Ovary (tissue), 9 donors: ENCODE results near the gene PNMA8A. TPM values are rescaled to one million over a fixed set of nuclear protein-coding genes. Genes with fewer than 3 reads are reported as not detected.
"Not testable (repeated sequence)": the region's sequence is repeated elsewhere in the genome, so short reads cannot be mapped to it uniquely, and the experiment has no call there.

Experiments
- DNase-seq, 5 donors: peaks; one replicate each; pipeline ENCODE4 v3.0.0-alpha.2; 2019 to 2020
- H3K27ac ChIP-seq, 2 donors: fragments of 200-600 bp; one replicate each; pipeline versions ENCODE4 v1.5.1 to v1.8.0; 2019 to 2022
- H3K27me3 ChIP-seq: fragments of 200-600 bp; one replicate; pipeline ENCODE4 v1.8.0; 2022
- H3K36me3 ChIP-seq: fragments of 200-600 bp; sonication (generic); one replicate; pipeline ENCODE4 v1.5.1; 2019
- H3K4me1 ChIP-seq: one replicate; pipeline ENCODE4 v1.8.1; 2013; ENCODE audit warnings: mild to moderate bottlenecking, moderate library complexity; ENCODE audit not compliant: insufficient read depth
- H3K4me3 ChIP-seq: fragments of 200-600 bp; sonication (generic); one replicate; pipeline ENCODE4 v1.5.1; 2017
- H3K9me3 ChIP-seq, 2 donors: fragments of 200-600 bp in 1 of 2; sonication (generic) in 1 of 2; one replicate each; pipeline versions ENCODE4 v1.5.1 to v1.8.1; 2013 to 2019; ENCODE audit warnings: mild to moderate bottlenecking in 1 of 2, moderate library complexity in 1 of 2
- EP300 ChIP-seq: sonication (generic); formaldehyde crosslinking; IDR thresholded peaks from one replicate; pipeline ENCODE4 v1.6.1; 2017; ENCODE audit warnings: antibody characterized with exemption
- POLR2A ChIP-seq: fragments of 450-650 bp; IDR thresholded peaks from one replicate; pipeline ENCODE4 v1.6.1; 2017; ENCODE audit warnings: antibody characterized with exemption, mild to moderate bottlenecking, moderate library complexity
- WGBS, 3 donors: extraction: QIAGEN DNeasy Blood & Tissue Kit in 1 of 3; methylation state at CpG; one replicate each; pipeline versions ENCODE4 v1.1.5 to v1.1.7; 2013 to 2017; 5-methylcytosine and 5-hydroxymethylcytosine counted together
- intact Hi-C, 4 donors: fragments of 100-400 bp; cut with DNase I; formaldehyde crosslinking; loops; one replicate each; pipeline versions ENCODE4 v1.11.0 to v1.15.1; 2022 to 2023
- polyA plus RNA-seq, 2 donors: library from polyadenylated mRNA; stranded (reverse); fragments of 200-250 nt in 1 of 2; fragments of 350-450 nt in 1 of 2; fragmentation: Illumina TruSeq in 1 of 2; extraction: RNeasy Lipid Tissue Mini Kit (QIAGEN cat#74804) in 1 of 2; gene quantifications; one replicate each; pipeline ENCODE4 v1.2.3, GENCODE V29; 2013 to 2014
- total RNA-seq, 7 donors: library from RNA; depleted of rRNA in 2 of 7; stranded (reverse); fragments of >200 nt in 2 of 7; fragmentation: NEBNext Ultra II Directional in 3 of 7; extraction: Animal tissue kit (Norgen Biotek cat#: 25700) in 3 of 7; gene quantifications; one replicate each; pipeline versions ENCODE4 v1.1.0 to v1.2.4, GENCODE V29; 2016 to 2023
- TF ChIP-seq, protein P1 (sequence below), 3 donors: fragments of 450-650 bp in 2 of 3; fragments of 200-600 bp in 1 of 3; IDR thresholded peaks; one replicate each; pipeline versions ENCODE4 v1.5.1 to v1.8.0; 2016 to 2022; ENCODE audit warnings: antibody characterized with exemption in 3 of 3, mild to moderate bottlenecking in 1 of 3
- donor health status: DM: no; HTN: no; CAD: no; lungs with moderate emphysema.
- donor health status: DM: no; HTN: no; CAD: no.
- donor health status: Bipolar disorder and iron deficiency.
- donor health status: DM: yes; HTN: yes; CAD: no.
- donor health status: DM: no; HTN: no; CAD: no.
- donor health status: DM: yes; HTN: yes; CAD: no.

Gene PNMA8A
- total and polyA plus RNA-seq, 9 donors, result 8.8 to 35.3 (median 32.4) TPM

DNA sequence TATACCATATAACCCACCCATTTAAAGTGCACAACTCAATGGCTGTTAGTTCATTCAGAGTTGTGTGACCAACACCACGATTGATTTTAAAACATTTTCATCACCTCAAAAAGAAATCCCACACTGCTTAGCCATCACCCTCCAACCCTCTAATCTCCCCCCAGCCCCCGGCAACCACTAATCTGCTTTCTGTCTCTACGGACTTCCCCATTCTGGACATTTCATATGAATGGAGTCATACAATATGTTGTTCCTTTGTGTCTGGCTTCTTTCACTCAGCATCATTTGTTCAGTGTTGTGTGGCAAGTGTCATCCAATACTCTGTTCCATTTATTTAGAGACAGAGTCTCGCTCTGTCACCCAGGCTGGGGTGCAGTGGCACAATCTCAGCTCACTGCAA, 28.3 kb upstream of the PNMA8A start:
- Histone ChIP-seq H3K27ac (no peak overlapping the region), H3K4me3 (no peak overlapping the region), H3K9me3 (no peaks in the 10 kb centered on the region), H3K27me3 (no peaks in the 10 kb centered on the region), H3K4me1 (no peaks in the 10 kb centered on the region), H3K36me3 (no peaks in the 10 kb centered on the region)
- intact Hi-C loops, result no loop called here
- no peak for TF ChIP-seq EP300
- TF ChIP-seq, protein P1, sequence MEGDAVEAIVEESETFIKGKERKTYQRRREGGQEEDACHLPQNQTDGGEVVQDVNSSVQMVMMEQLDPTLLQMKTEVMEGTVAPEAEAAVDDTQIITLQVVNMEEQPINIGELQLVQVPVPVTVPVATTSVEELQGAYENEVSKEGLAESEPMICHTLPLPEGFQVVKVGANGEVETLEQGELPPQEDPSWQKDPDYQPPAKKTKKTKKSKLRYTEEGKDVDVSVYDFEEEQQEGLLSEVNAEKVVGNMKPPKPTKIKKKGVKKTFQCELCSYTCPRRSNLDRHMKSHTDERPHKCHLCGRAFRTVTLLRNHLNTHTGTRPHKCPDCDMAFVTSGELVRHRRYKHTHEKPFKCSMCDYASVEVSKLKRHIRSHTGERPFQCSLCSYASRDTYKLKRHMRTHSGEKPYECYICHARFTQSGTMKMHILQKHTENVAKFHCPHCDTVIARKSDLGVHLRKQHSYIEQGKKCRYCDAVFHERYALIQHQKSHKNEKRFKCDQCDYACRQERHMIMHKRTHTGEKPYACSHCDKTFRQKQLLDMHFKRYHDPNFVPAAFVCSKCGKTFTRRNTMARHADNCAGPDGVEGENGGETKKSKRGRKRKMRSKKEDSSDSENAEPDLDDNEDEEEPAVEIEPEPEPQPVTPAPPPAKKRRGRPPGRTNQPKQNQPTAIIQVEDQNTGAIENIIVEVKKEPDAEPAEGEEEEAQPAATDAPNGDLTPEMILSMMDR (IDR thresholded peaks at IDR 0.05), result no peak
- TF ChIP-seq POLR2A, result no peak
- DNase-seq, result no peak
- 78 to 83% (median 79%) methylated on average over 4 of the region's 4 CpGs for WGBS, 3 donors

DNA sequence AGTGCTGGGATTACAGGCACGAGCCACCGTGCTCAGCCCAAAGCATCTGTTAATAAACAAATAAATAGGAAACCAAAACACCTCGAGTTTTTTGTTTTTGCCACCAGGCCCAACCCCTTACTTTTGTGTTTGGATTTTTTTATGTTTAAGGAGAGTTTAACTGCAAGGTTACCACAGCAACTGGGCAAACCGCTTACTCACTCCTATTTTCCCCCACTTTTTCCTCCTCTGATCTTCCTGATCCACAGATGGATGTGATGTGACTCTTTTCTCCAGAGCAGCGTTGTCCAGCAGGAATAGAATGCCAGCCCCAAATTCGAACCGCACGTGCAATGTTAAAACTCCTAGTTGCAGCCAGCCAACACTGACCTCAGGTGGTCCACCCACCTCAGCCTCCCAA, 26.4 kb upstream of the PNMA8A start:
- DNase-seq, result no peak
- Histone ChIP-seq H3K9me3 (no peaks in the 10 kb centered on the region), H3K27me3 (no peaks in the 10 kb centered on the region), H3K27ac (no peak overlapping the region), H3K4me3 (no peak overlapping the region), H3K4me1 (peaks cover 5% of the 10 kb centered on the region), H3K36me3 (no peaks in the 10 kb centered on the region)
- intact Hi-C loops, result no loop called here
- 61 to 68% (median 64%) methylated on average over 8 of the region's 8 CpGs for WGBS, 3 donors
- TF ChIP-seq POLR2A (no peak), EP300 (no peak)
- TF ChIP-seq, protein P1 (IDR thresholded peaks at IDR 0.05), result no peak

DNA sequence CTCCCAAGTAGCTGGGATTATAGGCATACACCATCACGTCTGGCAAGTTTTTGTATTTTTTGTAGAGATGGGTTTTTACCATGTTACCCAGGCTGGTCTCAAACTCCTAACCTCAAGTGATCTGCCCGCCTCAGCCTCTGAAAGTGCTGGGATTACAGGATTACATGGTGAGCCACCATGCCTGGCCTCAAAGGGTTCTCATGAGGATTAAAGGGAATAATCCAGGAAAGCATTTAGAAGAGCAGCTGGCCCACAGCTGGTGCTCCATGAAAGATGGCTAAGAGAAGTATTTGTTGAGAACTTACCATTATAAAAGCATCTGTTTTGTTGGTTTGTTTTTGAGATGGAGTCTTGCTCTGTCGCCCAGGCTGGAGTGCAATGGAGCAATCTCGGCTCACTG, 25.5 kb upstream of the PNMA8A start:
- intact Hi-C loops, H3K4me3 ChIP-seq, H3K36me3 ChIP-seq, H3K4me1 ChIP-seq, H3K27ac ChIP-seq, H3K27me3 ChIP-seq, DNase-seq, H3K9me3 ChIP-seq: not testable (repeated sequence)
- WGBS, 3 donors, result 64 to 67% (median 65%) methylated on average over 4 of the region's 4 CpGs

DNA sequence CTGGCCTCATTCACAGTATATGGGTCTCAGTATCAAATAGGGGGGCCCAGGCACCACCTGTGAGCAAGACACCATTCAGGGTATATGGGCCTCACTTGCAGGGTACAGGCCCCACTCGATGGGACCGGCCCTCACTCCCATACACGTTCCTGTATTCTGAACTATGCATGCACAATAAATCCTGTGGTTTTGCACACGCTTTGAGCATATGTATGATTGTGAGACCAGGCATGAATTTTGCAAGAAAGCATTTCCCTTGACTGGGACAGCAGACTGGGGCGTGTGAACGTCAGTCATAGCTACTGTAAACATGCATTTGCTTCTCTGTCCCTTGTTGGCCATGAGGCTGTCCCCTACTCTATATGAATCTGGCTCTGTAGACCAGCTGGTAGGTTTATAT, 24.9 kb upstream of the PNMA8A start:
- H3K36me3 ChIP-seq, result no peaks in the 10 kb centered on the region
- no peaks in the 10 kb centered on the region for H3K27me3 ChIP-seq
- H3K9me3 ChIP-seq, result no peaks in the 10 kb centered on the region
- H3K27ac ChIP-seq, result no peak overlapping the region
- intact Hi-C loops, result no loop called here
- TF ChIP-seq EP300 (no peak), POLR2A (no peak)
- TF ChIP-seq, protein P1 (IDR thresholded peaks at IDR 0.05), result no peak
- H3K4me3 ChIP-seq, result no peak overlapping the region
- peaks cover 5% of the 10 kb centered on the region for H3K4me1 ChIP-seq
- WGBS, 3 donors, result 54 to 64% (median 59%) methylated on average over 6 of the region's 6 CpGs
- DNase-seq, result no peak

DNA sequence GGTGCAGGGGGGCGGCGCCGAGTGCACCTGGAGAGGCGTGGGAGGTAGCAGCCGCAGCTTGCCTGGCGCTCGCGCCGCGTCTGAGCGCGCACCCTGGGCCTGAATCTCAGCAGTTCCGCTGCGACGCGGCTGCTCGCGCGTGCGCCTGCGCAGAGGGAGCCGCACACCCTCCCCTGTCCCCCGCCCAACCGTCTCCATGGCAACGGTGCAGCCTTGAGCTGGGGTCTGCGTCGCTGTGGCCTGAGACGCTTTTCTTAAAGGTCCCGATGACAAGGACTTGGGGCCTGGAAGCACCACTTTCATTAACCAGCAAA, 24.4 kb upstream of the PNMA8A start, which contains the start of gene PNMA8B:
PNMA8B (minus strand) TSS at position 82 of the 314 bp plus-strand sequence. CDS start 402 bp downstream, outside the sequence.
- intact Hi-C loops, result no loop called here
- TF ChIP-seq POLR2A (no peak), EP300 (no peak)
- TF ChIP-seq, protein P1 (IDR thresholded peaks at IDR 0.05), result no peak
- Histone ChIP-seq H3K9me3 (no peaks in the 10 kb centered on the region), H3K27me3 (no peaks in the 10 kb centered on the region), H3K27ac (no peak within 1 kb of the TSS), H3K36me3 (no peaks in the 10 kb centered on the region), H3K4me1 (peaks cover 5% of the 10 kb centered on the region), H3K4me3 (peak within 1 kb of the TSS; percentile 18)
- peak; percentile 81 to 91 (median 85) for DNase-seq
- WGBS, 3 donors, result 3 to 6% (median 3%) methylated on average over 17 to 29 of the region's 29 CpGs
